PC-3 (cell line): Measurements from ENCODE around the gene ATP5PB.

ENCODE experiments used
- EZH2 ChIP-seq: fragments of 300-600 bp; sonication (generic); IDR thresholded peaks from one replicate; pipeline ENCODE4 v1.6.1; 2017; ENCODE audit warnings: antibody characterized with exemption, mild to moderate bottlenecking, low read length; ENCODE audit not compliant: unreplicated experiment
- EZH2phosphoT487 ChIP-seq: fragments of 300-600 bp; sonication (generic); IDR thresholded peaks from 2 replicates; pipeline ENCODE4 v1.6.1; 2018; ENCODE audit warnings: mild to moderate bottlenecking, antibody characterized with exemption, low read length, borderline replicate concordance
- TF ChIP-seq, protein P1 (sequence below): fragments of 300-600 bp; sonication (generic); conservative IDR thresholded peaks from 2 replicates; pipeline ENCODE4 v1.5.1; 2017; ENCODE audit warnings: antibody characterized with exemption, low read depth, mild to moderate bottlenecking, low read length

DNA sequence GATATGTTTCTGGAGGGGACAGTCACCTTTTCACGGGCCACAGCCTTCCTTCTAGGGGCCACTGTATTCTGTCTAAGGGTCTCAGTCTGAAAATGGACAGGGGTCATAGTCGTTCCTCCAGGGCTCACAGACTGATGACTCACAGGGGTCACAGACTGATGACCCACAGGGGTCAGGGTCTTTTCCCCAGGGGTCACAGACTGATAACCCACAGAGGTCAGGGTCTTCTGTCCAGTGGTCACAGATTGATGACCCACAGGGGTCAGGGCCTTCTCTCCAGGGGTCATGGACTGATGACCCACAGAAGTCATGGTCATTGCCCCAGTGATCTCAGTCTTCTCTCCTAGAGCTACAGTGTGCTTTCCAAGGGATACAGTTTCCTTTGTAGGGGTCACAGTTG, 34.5 kb upstream of the ATP5PB start:
- no peak for TF ChIP-seq EZH2
- TF ChIP-seq, protein P1, sequence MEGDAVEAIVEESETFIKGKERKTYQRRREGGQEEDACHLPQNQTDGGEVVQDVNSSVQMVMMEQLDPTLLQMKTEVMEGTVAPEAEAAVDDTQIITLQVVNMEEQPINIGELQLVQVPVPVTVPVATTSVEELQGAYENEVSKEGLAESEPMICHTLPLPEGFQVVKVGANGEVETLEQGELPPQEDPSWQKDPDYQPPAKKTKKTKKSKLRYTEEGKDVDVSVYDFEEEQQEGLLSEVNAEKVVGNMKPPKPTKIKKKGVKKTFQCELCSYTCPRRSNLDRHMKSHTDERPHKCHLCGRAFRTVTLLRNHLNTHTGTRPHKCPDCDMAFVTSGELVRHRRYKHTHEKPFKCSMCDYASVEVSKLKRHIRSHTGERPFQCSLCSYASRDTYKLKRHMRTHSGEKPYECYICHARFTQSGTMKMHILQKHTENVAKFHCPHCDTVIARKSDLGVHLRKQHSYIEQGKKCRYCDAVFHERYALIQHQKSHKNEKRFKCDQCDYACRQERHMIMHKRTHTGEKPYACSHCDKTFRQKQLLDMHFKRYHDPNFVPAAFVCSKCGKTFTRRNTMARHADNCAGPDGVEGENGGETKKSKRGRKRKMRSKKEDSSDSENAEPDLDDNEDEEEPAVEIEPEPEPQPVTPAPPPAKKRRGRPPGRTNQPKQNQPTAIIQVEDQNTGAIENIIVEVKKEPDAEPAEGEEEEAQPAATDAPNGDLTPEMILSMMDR: no peak
- TF ChIP-seq EZH2phosphoT487: no peak
